Pulmonary artery endothelial cell (primary cell): ENCODE data around the gene ALX3. TPM values are rescaled to one million over a fixed set of nuclear protein-coding genes. Genes with fewer than 3 reads are reported as not detected.
A peak's percentile ranks its signal among the peaks of the same experiment; 100 is the strongest.

Experiments
- DNase-seq: peaks from one replicate; pipeline ENCODE4 v3.0.0-alpha.2; 2011; ENCODE audit warnings: low read depth, low spot score
- total RNA-seq: library from RNA; depleted of rRNA; stranded (reverse); fragments of >200 nt; gene quantifications from 2 replicates; pipeline ENCODE4 v1.2.3, GENCODE V29; 2014

Gene ALX3
- total RNA-seq, result not detected in 2 replicates

DNA sequence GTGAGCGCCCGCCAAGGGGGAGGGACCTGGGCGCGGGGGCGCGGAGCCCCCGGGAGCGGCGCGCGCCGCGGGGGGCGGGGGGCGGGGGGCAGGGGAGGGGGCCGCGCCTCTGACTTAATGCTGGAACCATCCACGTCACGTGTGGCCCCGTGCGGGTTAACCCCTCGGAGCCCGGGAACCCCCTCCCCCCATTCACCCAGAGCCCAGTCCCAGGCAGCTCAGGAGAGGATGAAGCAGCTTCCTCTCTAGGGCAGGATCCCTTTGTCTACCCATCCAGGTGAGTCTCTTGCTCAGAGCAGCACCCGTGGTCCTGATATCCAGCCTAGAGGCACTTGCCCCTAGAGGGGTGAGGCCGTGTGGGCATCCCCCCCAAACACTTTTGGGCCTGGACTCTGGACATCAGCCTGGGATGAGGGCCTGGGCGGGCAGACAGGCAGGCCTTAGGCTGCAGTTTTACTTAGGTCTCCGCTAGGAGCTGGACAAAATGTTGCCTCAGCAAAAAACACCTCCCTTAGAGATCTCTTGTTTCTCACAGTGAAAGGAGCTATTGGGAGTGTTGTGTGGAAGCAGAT lies at the start of gene ALX3:
Gene ALX3 (minus strand): TSS at position 2 of the 572 bp plus-strand sequence. CDS start 60 bp downstream, outside the sequence.
- no peak for DNase-seq

DNA sequence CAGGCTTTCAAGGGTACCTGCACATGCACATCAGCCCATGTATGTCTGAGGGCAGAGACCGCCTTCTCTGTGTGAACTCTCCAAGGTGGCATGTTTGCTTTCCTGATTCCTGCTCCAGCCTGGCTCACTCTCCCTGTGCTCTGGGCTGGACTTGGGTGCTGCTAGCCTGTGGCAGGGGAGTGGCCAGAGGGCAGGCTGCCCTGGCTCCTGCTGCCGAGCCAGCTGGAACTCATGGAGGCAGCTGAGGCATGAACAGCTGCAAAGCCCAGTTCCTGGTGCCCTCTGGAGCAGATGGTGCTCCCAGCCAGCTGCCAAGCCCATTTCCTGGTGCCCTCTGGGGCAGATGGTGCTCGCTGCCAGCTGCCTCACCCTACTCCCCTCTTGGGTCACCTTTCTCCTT lies 49.4 kb upstream of the ALX3 start:
- DNase-seq, result no peak

GRCh38 chr1:110118636-110119396 lies 48.3 kb upstream of the ALX3 start:
- DNase-seq, result no peak

GRCh38 chr1:110114784-110115183 lies 44.3 kb upstream of the ALX3 start:
- DNase-seq, result no peak

- no peak for DNase-seq
These were observed 43.7 kb upstream of the ALX3 start for GRCh38 chr1:110114173-110114572.

DNA sequence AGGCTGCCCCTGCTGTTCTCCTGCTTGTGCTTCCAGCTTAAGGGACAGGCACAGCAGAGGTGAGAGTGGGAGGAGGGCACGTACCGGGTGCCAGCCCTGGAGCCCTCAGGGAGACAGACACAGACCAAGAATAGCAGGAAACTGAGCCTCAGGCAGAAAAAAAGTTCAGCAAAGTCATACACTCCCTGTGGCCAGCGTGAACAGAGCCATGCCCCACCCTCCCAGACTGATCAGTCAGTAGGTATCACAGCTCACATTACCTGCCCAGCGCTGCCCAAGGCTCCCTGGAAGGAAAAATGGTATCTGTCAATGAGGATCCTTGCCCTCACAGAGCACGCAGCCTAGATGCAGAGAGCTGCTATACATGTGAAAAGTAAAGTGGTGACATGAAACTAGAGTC lies 43.1 kb upstream of the ALX3 start:
- no peak for DNase-seq

GRCh38 chr1:110112656-110113055 lies 42.2 kb upstream of the ALX3 start:
- no peak for DNase-seq

GRCh38 chr1:110112143-110112542 lies 41.7 kb upstream of the ALX3 start, which contains the start of gene UBL4B:
Gene UBL4B (plus strand): TSS chr1:110112443. CDS start chr1:110112535, 92 bp downstream.
- no peak for DNase-seq

GRCh38 chr1:110111081-110111480 lies 40.6 kb upstream of the ALX3 start:
- DNase-seq, result no peak

DNA sequence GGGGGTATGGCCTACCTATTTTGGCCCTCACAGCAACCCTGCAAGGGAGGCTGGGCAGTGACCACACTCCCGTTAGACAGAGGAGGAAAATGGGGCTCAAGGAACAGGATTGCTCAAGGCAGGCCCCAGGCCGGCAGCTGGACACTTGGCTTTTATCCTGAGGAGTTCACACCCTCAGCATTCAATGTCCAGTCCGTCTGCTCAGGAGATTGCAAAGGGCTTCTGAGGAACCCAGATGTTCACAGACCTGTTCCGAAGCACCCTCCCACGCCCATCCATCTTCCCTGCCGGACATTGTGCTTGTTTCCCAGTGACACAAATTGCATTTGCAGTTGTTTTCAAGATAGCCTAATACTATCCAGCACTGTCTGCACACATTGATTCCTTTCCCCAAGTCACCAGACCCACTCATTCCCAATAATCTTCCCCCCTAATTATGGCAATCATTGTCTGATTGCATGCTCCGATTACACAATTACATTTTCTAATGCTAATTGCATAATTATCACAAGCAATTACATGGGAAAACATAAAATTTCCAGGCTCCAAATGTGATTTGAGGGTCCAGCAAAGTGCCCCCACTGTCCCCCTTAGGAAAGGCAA lies 37.5 kb upstream of the ALX3 start:
- no peak for DNase-seq

GRCh38 chr1:110106013-110106941 lies 35.8 kb upstream of the ALX3 start:
- peak; percentile 36 for DNase-seq

DNA sequence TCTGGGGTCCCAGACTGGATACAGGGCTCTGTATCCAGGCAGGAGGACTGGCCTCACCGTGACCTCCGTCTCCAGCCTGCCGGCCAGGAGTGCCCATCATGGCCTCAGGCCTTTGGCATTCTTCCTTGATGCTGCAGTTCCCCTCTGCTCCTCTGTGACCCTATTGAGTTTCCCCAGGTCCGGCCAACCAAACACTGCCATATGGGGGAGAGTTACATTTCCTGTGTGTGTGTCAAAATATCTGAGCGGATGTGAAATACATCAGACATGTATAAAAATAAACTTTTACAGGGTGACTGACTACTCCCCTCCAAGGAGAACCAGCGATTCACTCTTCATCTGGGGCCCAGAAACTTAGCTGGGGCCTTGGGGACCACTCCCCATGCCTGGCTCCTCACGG lies 31.6 kb upstream of the ALX3 start:
- no peak for DNase-seq

GRCh38 chr1:110100335-110100734 lies 29.9 kb upstream of the ALX3 start:
- DNase-seq, result no peak

DNA sequence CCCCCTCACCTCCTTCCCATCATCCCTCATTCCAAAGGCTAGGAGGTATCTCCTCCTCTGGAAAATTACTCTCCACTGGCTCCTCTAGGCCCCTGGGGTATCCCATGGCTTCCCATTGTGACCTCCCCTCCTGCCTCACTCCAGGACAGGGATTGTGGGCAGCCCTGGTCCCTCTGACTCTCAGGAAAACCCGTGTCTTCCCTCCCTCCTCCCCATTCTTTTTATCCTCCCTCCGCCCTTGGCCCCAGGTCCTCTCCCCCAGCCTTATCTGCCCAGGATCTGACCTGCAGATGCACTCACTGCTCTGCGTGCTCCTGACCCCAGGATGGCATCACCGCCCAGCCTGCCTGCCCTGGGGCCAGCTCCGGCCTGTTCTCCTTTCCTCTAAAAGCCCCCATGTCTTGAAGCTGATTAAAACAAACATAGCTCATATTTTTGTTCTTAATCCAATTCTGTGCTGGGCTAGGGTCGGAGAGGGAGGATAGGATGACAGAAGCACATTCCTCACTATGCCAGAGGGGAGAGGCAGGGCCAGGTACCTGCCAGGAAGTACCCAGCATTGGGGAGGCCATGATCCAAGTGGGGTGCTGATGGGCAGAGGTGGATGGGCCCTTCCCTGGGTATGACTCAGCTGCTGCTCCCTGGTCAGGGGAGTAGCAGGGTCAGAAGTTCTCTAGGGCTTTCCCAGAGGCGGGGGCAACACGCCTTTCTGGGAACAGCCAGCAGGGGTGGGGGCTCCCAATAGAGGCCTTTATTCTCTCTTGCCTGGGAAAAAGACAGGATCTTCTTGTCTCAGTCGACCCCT lies 28.0 kb upstream of the ALX3 start:
- no peak for DNase-seq

- no peak for DNase-seq
These were observed 27.2 kb upstream of the ALX3 start for GRCh38 chr1:110097507-110098221.

GRCh38 chr1:110094931-110095654 lies 24.6 kb upstream of the ALX3 start:
- no peak for DNase-seq

DNA sequence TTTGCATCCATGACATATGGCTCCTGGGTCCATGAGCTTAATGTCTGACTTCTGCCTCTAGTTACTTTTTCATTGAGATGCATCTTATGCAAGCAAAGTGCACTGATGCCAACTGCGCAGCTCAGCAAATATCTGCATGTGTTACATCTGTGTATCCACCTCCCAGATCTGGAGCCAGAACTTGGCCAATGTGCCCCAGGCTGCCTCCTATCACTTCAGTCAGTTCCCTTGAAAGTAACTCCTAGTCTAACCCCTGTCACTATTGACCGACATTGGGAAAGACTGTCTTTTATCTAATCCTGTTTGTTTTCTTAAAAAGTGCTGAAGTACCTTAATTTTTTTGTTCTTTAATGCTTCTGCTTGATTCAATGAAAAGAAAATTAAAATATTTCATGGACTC lies 22.5 kb upstream of the ALX3 start:
- no peak for DNase-seq

DNA sequence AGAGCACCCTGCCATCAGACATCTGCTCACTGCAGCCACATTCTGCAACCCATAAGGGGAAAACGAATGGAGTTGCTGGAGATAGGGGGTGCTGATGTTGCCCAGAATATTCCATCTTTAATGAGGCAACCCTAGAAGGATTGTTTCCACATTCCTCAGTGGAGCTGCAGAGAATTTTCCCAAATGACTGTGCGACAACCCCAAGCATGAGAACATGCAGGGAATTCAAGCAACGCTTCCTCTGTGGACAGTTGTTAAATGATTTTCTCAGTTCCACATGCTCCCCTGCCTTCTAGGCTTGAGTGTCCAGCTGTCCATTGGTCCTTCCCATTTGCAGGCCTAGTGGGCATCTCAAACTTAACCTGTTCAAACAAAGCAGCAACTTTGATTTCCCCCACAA lies 21.3 kb upstream of the ALX3 start:
- DNase-seq, result no peak

DNA sequence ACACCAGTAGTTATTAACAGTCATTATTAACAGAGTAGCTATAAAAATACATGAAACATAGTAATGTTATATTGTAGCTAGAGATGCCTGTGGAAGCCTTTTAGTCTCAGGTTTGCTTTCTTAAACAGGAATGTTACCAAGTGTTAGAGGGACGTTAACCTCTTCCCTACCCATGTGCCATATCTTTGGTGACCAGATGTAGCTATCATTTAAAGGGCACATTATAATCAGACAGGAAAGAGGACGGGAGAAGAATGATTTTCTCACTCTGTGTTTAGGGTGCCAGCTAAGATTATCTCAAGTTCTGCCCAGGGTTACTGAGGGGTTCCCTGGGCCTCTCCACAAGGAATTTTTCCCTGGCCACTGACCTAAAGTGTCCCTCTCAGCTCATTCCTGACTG lies 20.9 kb upstream of the ALX3 start:
- DNase-seq, result no peak
